ENCODE results near the gene RMI2. TPM values are rescaled to one million over a fixed set of nuclear protein-coding genes. Genes with fewer than 3 reads are reported as not detected.
A peak's percentile ranks its signal among the peaks of the same experiment; 100 is the strongest.

RMI2 gene
- total and polyA plus RNA-seq, 8 donors: 0.35 to 3.2 (median 1.2) TPM

DNA sequence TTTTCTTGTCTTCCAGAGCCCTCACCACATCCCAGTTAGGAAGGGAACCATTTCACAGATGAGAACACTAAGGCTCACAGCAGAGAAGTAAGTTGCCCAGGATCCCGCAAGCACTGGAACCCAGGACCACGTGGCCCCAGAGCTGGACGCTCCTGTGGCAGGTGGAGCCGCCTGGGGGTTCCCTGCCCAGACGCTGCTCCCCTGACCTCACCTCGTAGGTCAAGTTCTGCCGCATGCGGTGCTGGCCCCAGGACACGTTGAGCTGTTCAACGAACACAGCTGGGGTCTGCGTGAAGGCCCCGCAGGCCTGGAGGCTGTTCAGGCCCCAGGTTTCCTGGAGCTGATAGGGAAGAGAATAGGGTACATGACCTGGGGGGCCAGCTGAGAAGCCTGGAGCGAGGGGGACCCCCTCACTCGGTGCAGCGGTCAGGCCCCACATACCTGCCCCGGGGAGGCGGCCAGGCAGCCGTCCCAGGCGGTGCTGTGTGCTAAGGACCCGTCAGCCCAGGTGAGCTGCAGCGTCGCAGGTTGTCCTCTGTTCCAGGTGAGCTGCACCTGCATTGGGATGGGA, 54.1 kb downstream of the RMI2 start:
- FAIRE-seq: no peak
- 85 to 90% methylated on average over 22 of the region's 22 CpGs for WGBS, 2 donors
- peaks cover 0 to 9% (median 5%) of the 10 kb centered on the region in 3 donors for H3K4me1 ChIP-seq
- no peaks in the 10 kb centered on the region for H3K9me3 ChIP-seq
- no peaks in the 10 kb centered on the region for H3K36me3 ChIP-seq
- DNase-seq: peak in 2 of 6 donors; percentile 45 to 73
- H3K4me3 ChIP-seq: no peak overlapping the region
- intact Hi-C loops (cut with DNase I): loop anchor here in 2 of 3 donors (10.0 kb wide), 3 partner anchors 245 to 395 kb away; partner anchors contain the start of gene ZC3H7A (in 1 of the 2)
- H3K27me3 ChIP-seq: no peaks in the 10 kb centered on the region
- no peak for ATAC-seq
- no peak overlapping the region for H3K27ac ChIP-seq
- TF ChIP-seq, protein P1, sequence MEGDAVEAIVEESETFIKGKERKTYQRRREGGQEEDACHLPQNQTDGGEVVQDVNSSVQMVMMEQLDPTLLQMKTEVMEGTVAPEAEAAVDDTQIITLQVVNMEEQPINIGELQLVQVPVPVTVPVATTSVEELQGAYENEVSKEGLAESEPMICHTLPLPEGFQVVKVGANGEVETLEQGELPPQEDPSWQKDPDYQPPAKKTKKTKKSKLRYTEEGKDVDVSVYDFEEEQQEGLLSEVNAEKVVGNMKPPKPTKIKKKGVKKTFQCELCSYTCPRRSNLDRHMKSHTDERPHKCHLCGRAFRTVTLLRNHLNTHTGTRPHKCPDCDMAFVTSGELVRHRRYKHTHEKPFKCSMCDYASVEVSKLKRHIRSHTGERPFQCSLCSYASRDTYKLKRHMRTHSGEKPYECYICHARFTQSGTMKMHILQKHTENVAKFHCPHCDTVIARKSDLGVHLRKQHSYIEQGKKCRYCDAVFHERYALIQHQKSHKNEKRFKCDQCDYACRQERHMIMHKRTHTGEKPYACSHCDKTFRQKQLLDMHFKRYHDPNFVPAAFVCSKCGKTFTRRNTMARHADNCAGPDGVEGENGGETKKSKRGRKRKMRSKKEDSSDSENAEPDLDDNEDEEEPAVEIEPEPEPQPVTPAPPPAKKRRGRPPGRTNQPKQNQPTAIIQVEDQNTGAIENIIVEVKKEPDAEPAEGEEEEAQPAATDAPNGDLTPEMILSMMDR (IDR thresholded peaks at IDR 0.05): no peak

DNA sequence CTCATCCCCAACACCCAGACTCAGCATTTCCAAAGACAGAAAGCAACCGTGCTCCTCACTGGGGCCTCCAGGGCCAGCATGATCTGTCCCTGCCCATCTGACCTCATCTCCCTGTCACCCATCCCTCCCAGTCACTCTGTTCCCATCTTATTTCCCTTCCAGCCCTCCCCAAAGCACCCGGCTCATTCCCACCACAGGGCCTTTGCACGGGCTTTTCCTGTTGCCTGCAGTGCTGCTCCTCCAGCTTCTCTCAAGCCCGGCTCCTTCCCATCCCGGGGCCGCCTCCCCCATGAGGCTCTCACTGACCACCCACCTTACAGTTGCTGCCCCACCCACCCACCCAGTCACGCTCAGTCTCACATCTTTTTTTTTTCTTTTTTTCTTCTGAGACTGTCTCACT, 54.8 kb downstream of the RMI2 start:
- peaks cover 0 to 9% (median 5%) of the 10 kb centered on the region in 3 donors for H3K4me1 ChIP-seq
- WGBS, 2 donors: 87 to 93% methylated on average over 7 of the region's 7 CpGs
- H3K36me3 ChIP-seq: no peaks in the 10 kb centered on the region
- no peak overlapping the region for H3K27ac ChIP-seq
- H3K9me3 ChIP-seq: no peaks in the 10 kb centered on the region
- H3K27me3 ChIP-seq: no peaks in the 10 kb centered on the region
- H3K4me3 ChIP-seq: no peak overlapping the region
- TF ChIP-seq, protein P1 (IDR thresholded peaks at IDR 0.05): no peak
- ATAC-seq (no peak), FAIRE-seq (no peak), DNase-seq (peak in 2 of 6 donors; percentile 36 to 47)
- intact Hi-C loops (cut with DNase I): loop anchor here in 2 of 3 donors (5.0 to 10.0 kb wide), 2 partner anchors 265 to 412 kb away; partner anchors contain the start of gene SNN (in 1 of the 2)

Small RNAs within 50 kb of the gene (microRNA-seq; reads per million reads assigned to microRNA genes)
- 0 reads per million in 2 donors for gene MIR548H2

Other genes starting within 250 kb of the RMI2 start
- gene SOCS1, start 89.3 kb upstream of the RMI2 start, total RNA-seq: 1 to 10 TPM; 1.3 to 7.9 (median 1.8) TPM
- 1 to 10 TPM; 4.6 to 5.7 TPM for gene SOCS1, start 89.3 kb upstream of the RMI2 start, polyA plus RNA-seq
- not detected for gene TNP2, start 76.1 kb upstream of the RMI2 start, total RNA-seq
- gene TNP2, start 76.1 kb upstream of the RMI2 start, polyA plus RNA-seq: not detected
- gene PRM3, start 71.8 kb upstream of the RMI2 start, total RNA-seq: not detected
- not detected for gene PRM3, start 71.8 kb upstream of the RMI2 start, polyA plus RNA-seq
- not detected for gene PRM2, start 69.0 kb upstream of the RMI2 start, total RNA-seq
- gene PRM2, start 69.0 kb upstream of the RMI2 start, polyA plus RNA-seq: not detected
- not detected for gene PRM1, start 64.1 kb upstream of the RMI2 start, total RNA-seq
- not detected for gene PRM1, start 64.1 kb upstream of the RMI2 start, polyA plus RNA-seq
- 10 to 100 TPM; 26.9 to 85.3 (median 32.3) TPM for gene LITAF, start 241.5 kb downstream of the RMI2 start, total RNA-seq
- 10 to 100 TPM; 17.6 to 37.3 TPM for gene LITAF, start 241.5 kb downstream of the RMI2 start, polyA plus RNA-seq